Activated CD8-positive, alpha-beta memory T cell treated with anti-CD3 and anti-CD28 coated beads, Interleukin-2, amount 50 U/mL, for 48 hours (primary cell): ENCODE measurements around the gene ICA1.

ENCODE experiments used
- DNase-seq: peaks from one replicate; pipeline ENCODE4 v3.0.0-alpha.2; 2020

The ICA1 gene

GRCh38 chr7:8157296-8157695 lies 104.7 kb downstream of the ICA1 start:
- no peak for DNase-seq

GRCh38 chr7:8155836-8156235 lies 106.1 kb downstream of the ICA1 start:
- no peak for DNase-seq

DNA sequence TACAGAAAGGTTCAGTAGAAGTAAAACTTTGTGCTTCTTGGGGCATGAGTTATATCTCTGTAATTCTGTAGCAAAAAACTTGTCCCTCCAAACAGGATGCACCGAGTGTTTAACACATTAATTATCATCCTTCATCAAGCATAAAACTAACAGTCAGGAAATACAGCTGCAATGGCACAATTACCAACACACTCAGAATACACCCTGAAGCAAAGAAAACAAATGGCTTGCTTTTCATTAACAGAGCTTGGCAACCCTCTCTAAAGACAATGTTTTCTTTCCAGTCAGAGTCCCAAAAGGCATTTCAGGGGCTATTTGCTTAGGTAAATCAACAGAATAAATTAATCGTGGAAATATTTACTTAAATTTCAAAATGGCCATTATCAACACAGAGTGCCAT lies 107.7 kb downstream of the ICA1 start:
- no peak for DNase-seq

DNA sequence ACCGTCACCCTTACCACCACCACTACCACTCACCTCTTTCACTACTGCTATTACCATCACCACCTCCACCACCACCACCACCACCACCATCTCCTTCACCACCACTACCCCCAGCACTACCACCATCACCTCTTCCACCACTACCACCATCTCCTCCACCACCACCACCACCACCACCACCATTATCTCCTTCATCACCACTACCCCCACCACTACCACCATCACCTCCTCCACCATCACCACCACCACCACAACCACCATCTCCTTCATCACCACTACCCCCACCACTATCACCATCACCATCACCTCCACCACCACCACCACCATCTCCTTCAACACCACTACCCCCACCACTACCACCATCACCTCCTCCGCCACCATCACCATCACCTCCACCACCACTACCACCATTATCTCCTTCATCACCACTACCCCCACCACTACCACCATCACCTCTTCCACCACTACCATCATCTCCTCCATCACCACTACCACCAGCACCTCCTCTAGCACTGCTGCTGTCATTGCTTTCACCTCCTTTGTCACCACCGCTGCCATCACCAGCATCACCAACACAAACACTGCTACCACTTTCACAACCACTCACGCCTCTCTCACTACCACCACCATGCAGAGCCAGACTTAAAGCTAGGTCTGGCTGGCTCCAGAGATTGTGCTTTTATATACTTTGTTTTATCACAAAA lies 109.3 kb downstream of the ICA1 start:
- DNase-seq: no peak

DNA sequence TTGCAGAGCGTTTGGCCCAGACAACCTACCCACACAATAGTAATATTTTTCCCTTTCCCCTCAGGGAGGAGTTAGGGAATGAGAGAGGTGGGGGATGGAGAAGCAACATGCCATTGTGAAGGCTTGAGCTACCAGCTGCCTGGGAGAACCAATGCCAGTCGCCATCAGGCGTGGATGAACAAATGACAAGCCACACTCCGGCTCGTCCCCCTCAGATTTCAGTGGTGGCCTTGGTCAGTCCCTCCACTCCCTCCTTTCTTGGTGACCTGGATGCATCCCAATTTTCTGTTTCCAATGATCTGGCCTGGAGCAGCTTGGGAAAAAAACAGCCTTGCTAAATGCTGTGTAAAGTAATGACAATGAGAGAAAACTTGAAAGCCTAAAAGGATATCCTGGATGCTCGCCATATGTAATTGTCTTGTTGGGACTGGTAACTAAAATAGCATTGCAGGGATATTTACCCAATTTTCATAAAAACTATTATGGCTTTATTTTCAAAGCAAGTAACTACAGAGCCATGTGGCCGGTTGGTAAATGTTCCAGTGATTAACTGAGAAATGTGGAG lies 110.7 kb downstream of the ICA1 start:
- DNase-seq: no peak

DNA sequence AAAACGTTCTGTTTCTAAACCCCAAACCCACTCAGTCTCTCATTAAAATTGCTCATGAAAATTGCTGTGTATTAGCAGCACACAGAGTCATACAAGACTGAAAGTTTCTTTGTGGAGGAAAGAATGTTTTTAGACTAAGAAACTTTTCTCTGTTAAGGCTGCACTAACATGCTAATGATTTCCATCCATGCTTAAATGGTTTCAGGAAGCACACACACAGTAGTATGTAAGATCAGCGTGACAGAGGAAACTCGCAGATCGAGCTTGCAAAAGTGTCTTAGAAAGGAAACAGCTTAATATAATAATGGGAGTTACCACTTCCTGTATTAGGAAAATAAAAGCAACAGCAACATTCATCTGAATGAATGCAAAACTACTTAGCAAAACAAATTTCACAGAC lies 112.7 kb downstream of the ICA1 start:
- no peak for DNase-seq

DNA sequence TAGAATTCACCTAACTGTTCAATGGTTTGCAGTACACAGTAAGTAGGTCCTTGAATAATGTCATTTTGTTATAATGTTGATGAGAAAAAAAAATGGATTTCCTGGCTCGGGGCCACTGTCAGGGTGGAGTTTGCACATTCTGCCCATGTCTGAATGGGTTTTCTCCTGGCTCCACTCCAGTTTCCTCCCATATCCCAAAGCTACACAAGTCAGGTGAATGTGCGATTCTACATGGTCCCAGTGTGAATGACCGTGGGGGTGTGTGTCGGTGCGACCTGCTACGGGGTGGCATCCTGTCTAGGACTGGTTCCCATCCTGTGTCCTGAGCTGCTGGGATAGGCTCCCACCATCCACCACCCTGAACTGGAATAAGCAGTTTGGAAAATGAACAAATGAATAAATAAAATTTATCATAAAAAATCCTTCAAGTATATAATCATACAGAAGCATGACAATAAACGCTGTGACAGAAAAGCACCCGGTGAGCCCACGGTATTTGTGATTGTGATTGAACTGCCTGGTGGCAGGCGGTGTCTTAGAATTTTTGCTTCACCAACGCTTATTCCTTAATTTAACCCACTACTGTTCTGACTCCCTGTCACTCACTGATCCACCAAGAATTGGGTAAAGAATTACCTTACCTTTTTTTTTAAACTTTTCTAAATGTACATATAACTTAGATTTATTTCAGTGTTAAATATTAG lies 114.1 kb downstream of the ICA1 start:
- DNase-seq: no peak

- DNase-seq: no peak
Measured at GRCh38 chr7:8146788-8147413, 115.1 kb downstream of the ICA1 start.

GRCh38 chr7:8146106-8146787 lies 115.7 kb downstream of the ICA1 start:
- DNase-seq: no peak

- no peak for DNase-seq
Measured at GRCh38 chr7:8144856-8145255, 117.1 kb downstream of the ICA1 start.

DNA sequence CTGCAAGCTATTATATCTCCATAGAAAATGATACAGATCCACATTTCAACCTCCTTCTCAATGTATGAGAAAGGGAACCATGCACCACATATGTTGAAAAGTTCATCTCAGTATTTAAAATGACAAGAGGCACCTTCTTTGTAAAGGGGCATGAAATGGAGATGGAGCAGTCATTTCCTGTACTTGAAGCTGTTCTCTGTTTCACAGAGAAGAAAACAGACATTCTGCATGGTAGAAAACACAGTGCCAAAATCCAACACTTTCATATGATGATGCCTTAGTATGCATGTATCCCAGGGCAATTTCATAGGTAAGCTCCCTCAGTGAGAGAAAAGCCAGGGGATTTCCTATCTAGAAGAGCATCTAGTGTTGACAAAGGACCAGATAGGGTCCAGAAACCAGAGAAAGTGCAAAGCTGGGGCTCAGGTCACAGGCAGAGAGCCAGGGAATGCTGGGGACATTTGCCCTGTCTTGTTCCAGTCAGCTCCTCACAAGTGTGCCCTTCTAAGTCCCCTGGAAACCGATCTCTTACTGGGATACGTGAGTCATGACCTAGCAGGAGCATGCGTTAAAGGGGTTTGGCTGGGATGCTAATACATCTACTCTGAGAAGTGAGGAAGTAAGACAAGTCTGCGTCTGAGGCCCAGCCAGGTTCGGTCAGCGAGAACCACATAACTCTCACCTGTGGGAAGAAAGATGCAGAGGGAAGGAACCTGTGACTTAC lies 118.7 kb downstream of the ICA1 start:
- no peak for DNase-seq

GRCh38 chr7:8142477-8142876 lies 119.5 kb downstream of the ICA1 start:
- DNase-seq: no peak

- no peak for DNase-seq
Measured at GRCh38 chr7:8141070-8141469, 120.9 kb downstream of the ICA1 start.

GRCh38 chr7:8136051-8136730 lies 125.8 kb downstream of the ICA1 start:
- no peak for DNase-seq

- DNase-seq: no peak
Measured at GRCh38 chr7:8135417-8135816, 126.5 kb downstream of the ICA1 start.

DNA sequence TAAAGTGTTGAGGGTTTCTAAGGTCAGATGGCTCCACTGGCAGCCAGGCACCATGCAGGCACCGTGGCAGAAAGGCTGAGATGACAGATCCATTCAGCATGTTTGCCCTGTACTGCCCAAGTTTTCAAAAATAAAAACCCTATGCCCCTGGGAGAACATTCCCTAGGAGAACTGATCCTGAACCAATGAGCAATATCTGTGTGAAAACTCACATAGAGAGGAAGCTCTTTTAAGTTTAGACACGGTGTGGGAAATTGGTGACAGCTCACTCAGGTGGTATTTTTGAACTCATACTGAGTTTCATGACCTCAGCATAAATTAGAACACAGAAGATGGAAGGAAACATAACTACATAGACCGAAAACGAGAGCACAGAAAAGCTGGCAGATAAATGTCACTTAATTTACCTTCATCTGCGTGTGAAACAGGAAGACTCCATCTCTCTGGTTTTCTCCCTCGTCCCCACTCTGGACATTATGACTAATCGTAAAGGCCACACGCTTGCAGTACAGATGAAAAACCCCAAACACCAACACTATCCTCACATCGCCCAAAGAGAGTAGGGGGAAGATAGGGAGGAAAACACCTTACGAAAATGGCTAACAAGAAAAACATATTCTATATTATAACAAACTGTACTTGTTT lies 127.8 kb downstream of the ICA1 start:
- DNase-seq: no peak

GRCh38 chr7:8133188-8133848 lies 128.6 kb downstream of the ICA1 start:
- DNase-seq: no peak

DNA sequence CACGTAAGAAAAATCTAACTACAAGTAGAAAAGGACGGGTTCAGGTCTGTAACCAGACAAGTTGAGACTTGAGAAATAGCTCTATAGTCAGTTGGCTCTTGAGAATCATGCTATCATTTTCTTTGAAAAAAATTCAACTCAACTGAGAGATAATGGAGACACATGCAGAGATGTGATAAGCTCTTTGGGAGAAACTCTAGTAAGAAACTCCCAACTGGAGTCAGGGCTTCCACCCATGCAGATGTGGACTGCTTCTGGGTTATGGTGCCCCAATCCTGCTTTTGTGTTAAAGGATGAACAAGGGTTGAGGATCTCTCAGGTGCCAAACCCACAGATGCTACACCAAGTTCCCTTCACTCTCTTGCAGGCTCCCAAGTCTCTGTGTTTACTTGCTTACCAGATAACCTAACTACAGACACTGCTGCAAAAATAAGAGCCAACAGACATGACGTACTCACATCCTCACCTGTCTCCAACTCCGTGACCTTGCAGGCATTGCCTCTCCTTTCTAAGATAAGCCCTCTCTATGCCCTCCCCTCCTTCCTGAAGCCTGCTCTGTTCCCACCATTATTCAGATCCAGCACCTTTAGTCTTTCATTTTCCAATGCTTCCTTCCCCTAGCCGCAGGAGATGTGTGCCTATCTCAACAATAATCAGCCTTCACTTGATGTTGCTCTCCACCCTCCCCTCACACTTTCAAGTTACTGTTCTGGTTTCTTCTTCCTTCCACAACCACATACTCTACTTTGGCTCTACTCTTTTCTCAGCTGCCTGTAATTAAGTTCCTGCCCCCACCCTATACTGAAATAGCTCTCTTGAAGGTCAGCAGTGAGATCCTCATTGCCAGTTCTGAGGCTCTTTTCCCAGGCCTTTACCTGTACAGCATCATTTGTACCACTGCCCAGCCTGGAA lies 130.0 kb downstream of the ICA1 start:
- DNase-seq: no peak

DNA sequence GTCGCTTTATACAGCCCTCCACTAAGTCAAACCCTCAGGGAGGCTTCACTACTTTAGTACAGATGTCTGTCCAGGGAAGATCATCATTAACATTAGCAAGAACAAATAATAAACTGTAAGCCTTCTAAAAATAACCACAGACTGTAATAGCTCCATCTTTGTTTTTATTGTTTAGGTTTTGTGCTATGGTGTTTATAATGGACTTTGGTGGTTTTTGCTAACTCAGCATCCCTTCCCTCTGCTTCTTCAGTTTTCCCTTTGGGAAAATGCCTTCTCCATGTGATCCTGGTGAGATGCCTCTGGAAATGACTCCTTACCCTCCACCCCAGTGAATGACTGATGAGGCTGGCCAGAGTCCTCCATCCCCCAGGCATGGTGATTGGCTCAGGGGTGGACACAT lies 131.3 kb downstream of the ICA1 start:
- no peak for DNase-seq

DNA sequence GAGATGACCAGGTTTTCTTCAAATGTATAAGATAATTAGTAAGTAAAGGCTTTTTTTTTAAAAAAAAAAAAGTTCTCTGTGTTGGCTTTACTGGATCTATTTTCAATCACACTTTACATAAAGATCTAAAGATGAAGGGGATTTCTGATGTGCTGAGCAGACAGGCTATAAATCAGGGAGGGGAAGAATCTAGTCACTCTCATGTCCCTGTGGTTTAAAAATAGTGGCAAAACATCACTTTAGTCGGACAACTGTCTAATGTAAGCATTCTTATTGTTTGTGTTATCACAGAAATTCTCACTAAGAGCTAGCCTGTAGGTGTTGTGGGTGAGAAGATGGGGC lies 132.7 kb downstream of the ICA1 start:
- no peak for DNase-seq
